Smooth muscle cell (in vitro differentiated cells): ENCODE measurements around the gene RAB5IF. TPM values are rescaled to one million over a fixed set of nuclear protein-coding genes. Genes with fewer than 3 reads are reported as not detected.
"Not testable (repeated sequence)": the region's sequence is repeated elsewhere in the genome, so short reads cannot be mapped to it uniquely, and the experiment has no call there.

Experiments used
- DNase-seq: peaks from one replicate; lab custom pipeline; 2025; ENCODE audit not compliant: unreplicated experiment; lab: John Stamatoyannopoulos, UW
- H2AFZ ChIP-seq: fragments of 200-600 bp; sonication (generic); 2 replicates; pipeline ENCODE4 v1.6.0; 2016; ENCODE audit warnings: antibody characterized with exemption, low read depth, mild to moderate bottlenecking
- H3F3A ChIP-seq: fragments of 200-600 bp; sonication (generic); 2 replicates; pipeline ENCODE4 v1.6.0; 2017; ENCODE audit warnings: antibody characterized with exemption, low read depth
- H3K27ac ChIP-seq: fragments of 200-600 bp; sonication (generic); 2 replicates; pipeline ENCODE4 v1.5.1; 2016; ENCODE audit warnings: low read depth, mild to moderate bottlenecking
- H3K27me3 ChIP-seq: fragments of 200-600 bp; sonication (generic); 2 replicates; pipeline ENCODE4 v1.6.1; 2016; ENCODE audit warnings: low read depth, mild to moderate bottlenecking
- H3K36me3 ChIP-seq: fragments of 200-600 bp; sonication (generic); 2 replicates; pipeline ENCODE4 v1.5.1; 2016; ENCODE audit warnings: low read depth
- H3K4me1 ChIP-seq: fragments of 200-600 bp; sonication (generic); 2 replicates; pipeline ENCODE4 v1.5.1; 2016; ENCODE audit warnings: low read depth
- H3K4me2 ChIP-seq: fragments of 200-600 bp; sonication (generic); 2 replicates; pipeline ENCODE4 v1.6.0; 2016; ENCODE audit warnings: mild to moderate bottlenecking
- H3K4me3 ChIP-seq: fragments of 200-600 bp; sonication (generic); 2 replicates; pipeline ENCODE4 v1.5.1; 2016; ENCODE audit warnings: mild to moderate bottlenecking
- H3K79me2 ChIP-seq: fragments of 200-600 bp; sonication (generic); 2 replicates; pipeline ENCODE4 v1.6.0; 2016; ENCODE audit warnings: low read depth, mild to moderate bottlenecking
- H3K9ac ChIP-seq: fragments of 200-600 bp; sonication (generic); 2 replicates; pipeline ENCODE4 v1.6.0; 2016; ENCODE audit warnings: low read depth
- H3K9me3 ChIP-seq: fragments of 200-600 bp; sonication (generic); replicated peaks from 2 replicates; pipeline ENCODE4 v1.5.1; 2016; ENCODE audit warnings: low read depth
- H4K20me1 ChIP-seq: fragments of 200-600 bp; sonication (generic); 2 replicates; pipeline ENCODE4 v1.6.0; 2016; ENCODE audit warnings: low read depth
- CTCF ChIP-seq: fragments of 200-600 bp; sonication (generic); IDR thresholded peaks from 2 replicates; pipeline ENCODE4 v1.5.1; 2017; ENCODE audit warnings: borderline replicate concordance, mild to moderate bottlenecking, antibody characterized with exemption; ENCODE audit not compliant: insufficient read depth, poor library complexity, severe bottlenecking
- WGBS: methylation state at CpG from one replicate; pipeline ENCODE4 v1.1.7; 2016; ENCODE audit warnings: low lambda C conversion rate; 5-methylcytosine and 5-hydroxymethylcytosine counted together
- polyA plus RNA-seq: library from polyadenylated mRNA; unstranded; fragments of >200 nt; fragmentation: Nextera tagmentation; extraction: Ambion mirVana; gene quantifications from 2 replicates; pipeline ENCODE4 v1.2.1, GENCODE V29; 2016
- total RNA-seq: library from RNA; depleted of rRNA; stranded (reverse); fragments of >200 nt; gene quantifications from 2 replicates; pipeline ENCODE4 v1.2.3, GENCODE V29; 2014

The RAB5IF gene
- total and polyA plus RNA-seq, 2 experiments from 2014 or later: 66.8 to 108 TPM

GRCh38 chr20:36632487-36633284, 27.1 kb downstream of the RAB5IF start:
- Histone ChIP-seq H3F3A (no peaks in the 10 kb centered on the region), H3K9ac (no peak overlapping the region), H3K4me1 (peaks cover 4% of the 10 kb centered on the region), H3K79me2 (no peaks in the 10 kb centered on the region), H3K4me2 (no peak overlapping the region), H4K20me1 (no peaks in the 10 kb centered on the region), H3K9me3 (no peaks in the 10 kb centered on the region), H2AFZ (no peak overlapping the region), H3K27ac (no peak overlapping the region), H3K4me3 (no peak overlapping the region), H3K36me3 (no peaks in the 10 kb centered on the region), H3K27me3 (no peaks in the 10 kb centered on the region)
- no peak for TF ChIP-seq CTCF
- DNase-seq: no peak
- 73% methylated on average over 14 of the region's 14 CpGs for WGBS

GRCh38 chr20:36633285-36633772, 27.8 kb downstream of the RAB5IF start:
- WGBS: 83% methylated on average over 9 of the region's 9 CpGs
- no peak overlapping the region for H3K27ac ChIP-seq
- no peak overlapping the region for H3K4me3 ChIP-seq
- no peak for DNase-seq
- no peak for TF ChIP-seq CTCF
- no peak overlapping the region for H3K4me2 ChIP-seq
- no peaks in the 10 kb centered on the region for H4K20me1 ChIP-seq
- H3K9ac ChIP-seq: no peak overlapping the region
- H3K79me2 ChIP-seq: no peaks in the 10 kb centered on the region
- no peaks in the 10 kb centered on the region for H3K27me3 ChIP-seq
- no peak overlapping the region for H2AFZ ChIP-seq
- no peaks in the 10 kb centered on the region for H3K36me3 ChIP-seq
- no peaks in the 10 kb centered on the region for H3K9me3 ChIP-seq
- H3K4me1 ChIP-seq: peaks cover 4% of the 10 kb centered on the region
- no peaks in the 10 kb centered on the region for H3F3A ChIP-seq

- 94% methylated on average over 11 of the region's 11 CpGs for WGBS
- Histone ChIP-seq H4K20me1 (no peaks in the 10 kb centered on the region), H2AFZ (no peak overlapping the region), H3K4me3 (no peak overlapping the region), H3K9me3 (no peaks in the 10 kb centered on the region), H3K79me2 (no peaks in the 10 kb centered on the region), H3K9ac (no peak overlapping the region), H3K4me1 (peaks cover 4% of the 10 kb centered on the region), H3K27ac (no peak overlapping the region), H3K4me2 (no peak overlapping the region), H3F3A (no peaks in the 10 kb centered on the region), H3K36me3 (no peaks in the 10 kb centered on the region), H3K27me3 (no peaks in the 10 kb centered on the region)
- DNase-seq: no peak
- TF ChIP-seq CTCF: no peak
Observed at GRCh38 chr20:36634342-36634741, 28.8 kb downstream of the RAB5IF start.

- DNase-seq, H3K79me2 ChIP-seq, H3K4me3 ChIP-seq, H3K4me2 ChIP-seq, H2AFZ ChIP-seq, H4K20me1 ChIP-seq, H3F3A ChIP-seq, H3K36me3 ChIP-seq, H3K4me1 ChIP-seq, H3K9ac ChIP-seq, H3K9me3 ChIP-seq, H3K27me3 ChIP-seq, H3K27ac ChIP-seq: not testable (repeated sequence)
- WGBS: 97% methylated on average over 12 of the region's 12 CpGs
Observed at GRCh38 chr20:36638876-36639400, 33.4 kb downstream of the RAB5IF start.
